Mammary epithelial cell (primary cell): ENCODE measurements around the gene ARHGEF4.

Source experiments
- CTCF ChIP-seq, 2 donors: IDR thresholded peaks in 1 of 2; conservative IDR thresholded peaks in 1 of 2; 2 replicates each; pipeline ENCODE4 v1.5.1; 2011 to 2012; ENCODE audit warnings: inconsistent platforms in 2 of 2, low read length in 2 of 2, mild to moderate bottlenecking in 2 of 2, control low read depth in 1 of 2, low read depth in 1 of 2; ENCODE audit not compliant: insufficient read depth in 1 of 2; ENCODE audit errors: extremely low read depth in 1 of 2
- EZH2 ChIP-seq: IDR thresholded peaks from 2 replicates; pipeline ENCODE4 v1.6.1; 2012; ENCODE audit warnings: low read length, inconsistent platforms, borderline replicate concordance

DNA sequence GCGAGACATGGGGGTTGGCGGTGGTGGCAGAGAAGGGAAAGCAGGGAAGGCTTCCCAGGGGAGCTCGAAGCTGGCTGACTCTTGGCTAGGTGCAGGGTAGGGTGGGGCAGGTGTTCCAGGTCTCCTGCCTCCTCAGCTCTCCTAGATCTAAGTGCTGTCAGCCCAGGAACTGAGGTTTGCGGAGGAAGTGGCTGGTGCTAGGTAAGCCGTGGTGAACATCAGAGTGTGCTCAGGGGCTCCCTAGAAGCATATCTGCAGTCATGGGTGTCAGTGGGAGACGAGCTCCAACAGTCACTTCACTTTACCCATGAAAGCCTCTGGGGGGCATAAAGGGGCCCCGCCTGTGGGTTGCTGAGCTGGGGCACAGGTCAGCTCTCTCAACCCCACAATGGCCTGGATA, 34.1 kb downstream of the ARHGEF4 start:
- TF ChIP-seq CTCF (conservative IDR thresholded peaks at IDR 0.05 in 1 of 2, IDR thresholded peaks at IDR 0.05 in 1 of 2; ENCODE audit: extremely low read depth in 1 of 2, insufficient read depth in 1 of 2, low read depth in 1 of 2, low read length in 2 of 2) (no peak), EZH2 (no peak)
